ENCODE measurements around the gene CDC20B. TPM values are rescaled to one million over a fixed set of nuclear protein-coding genes. Genes with fewer than 3 reads are reported as not detected.

Gene CDC20B
- total and polyA plus RNA-seq, 10 donors: not detected

DNA sequence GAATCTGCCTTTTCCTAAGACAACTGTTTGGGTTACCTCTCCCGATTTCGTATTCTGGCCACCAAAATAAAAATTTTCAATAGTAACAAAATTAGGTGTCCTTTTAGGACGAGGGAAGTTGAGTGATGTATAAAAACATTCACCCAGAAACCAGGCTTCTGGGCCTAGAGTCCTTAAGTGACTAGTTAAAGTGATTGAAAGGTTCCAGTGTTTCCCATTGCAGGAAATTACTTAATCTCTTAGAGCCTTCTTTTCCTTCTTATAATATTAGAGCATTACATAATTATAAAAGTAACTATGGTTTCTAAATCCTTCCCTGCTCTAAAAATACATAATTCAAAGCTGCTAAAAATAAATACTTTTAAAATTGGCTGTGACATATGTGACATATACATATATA lies 46.8 kb upstream of the CDC20B start:
- H3K9me3 ChIP-seq: no peaks in the 10 kb centered on the region
- H3K27ac ChIP-seq: no peak overlapping the region
- H3K36me3 ChIP-seq: no peaks in the 10 kb centered on the region
- intact Hi-C loops (cut with DNase I; ENCODE audit: low total_unique reads): loop anchor here (10.0 kb wide), 1 partner anchor 45 kb away; the partner anchor contains the start of gene CDC20B
- peaks cover 25 to 82% (median 60%) of the 10 kb centered on the region in 7 donors for H3K27me3 ChIP-seq (replicated peaks in 1 of 7)
- DNase-seq: no peak
- WGBS, 5 donors: 80 to 92% (median 85%) methylated on average over 3 of the region's 3 CpGs
- peaks cover 6 to 38% (median 27%) of the 10 kb centered on the region in 6 donors for H3K4me1 ChIP-seq
- H3K4me3 ChIP-seq: no peak overlapping the region
- TF ChIP-seq POLR2AphosphoS5 (IDR thresholded peaks at IDR 0.05) (no peak), POLR2A (IDR thresholded peaks at IDR 0.05) (no peak)
- TF ChIP-seq, protein P1, sequence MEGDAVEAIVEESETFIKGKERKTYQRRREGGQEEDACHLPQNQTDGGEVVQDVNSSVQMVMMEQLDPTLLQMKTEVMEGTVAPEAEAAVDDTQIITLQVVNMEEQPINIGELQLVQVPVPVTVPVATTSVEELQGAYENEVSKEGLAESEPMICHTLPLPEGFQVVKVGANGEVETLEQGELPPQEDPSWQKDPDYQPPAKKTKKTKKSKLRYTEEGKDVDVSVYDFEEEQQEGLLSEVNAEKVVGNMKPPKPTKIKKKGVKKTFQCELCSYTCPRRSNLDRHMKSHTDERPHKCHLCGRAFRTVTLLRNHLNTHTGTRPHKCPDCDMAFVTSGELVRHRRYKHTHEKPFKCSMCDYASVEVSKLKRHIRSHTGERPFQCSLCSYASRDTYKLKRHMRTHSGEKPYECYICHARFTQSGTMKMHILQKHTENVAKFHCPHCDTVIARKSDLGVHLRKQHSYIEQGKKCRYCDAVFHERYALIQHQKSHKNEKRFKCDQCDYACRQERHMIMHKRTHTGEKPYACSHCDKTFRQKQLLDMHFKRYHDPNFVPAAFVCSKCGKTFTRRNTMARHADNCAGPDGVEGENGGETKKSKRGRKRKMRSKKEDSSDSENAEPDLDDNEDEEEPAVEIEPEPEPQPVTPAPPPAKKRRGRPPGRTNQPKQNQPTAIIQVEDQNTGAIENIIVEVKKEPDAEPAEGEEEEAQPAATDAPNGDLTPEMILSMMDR (IDR thresholded peaks at IDR 0.05 in 8 of 11, conservative IDR thresholded peaks at IDR 0.05 in 3 of 11): no peak

DNA sequence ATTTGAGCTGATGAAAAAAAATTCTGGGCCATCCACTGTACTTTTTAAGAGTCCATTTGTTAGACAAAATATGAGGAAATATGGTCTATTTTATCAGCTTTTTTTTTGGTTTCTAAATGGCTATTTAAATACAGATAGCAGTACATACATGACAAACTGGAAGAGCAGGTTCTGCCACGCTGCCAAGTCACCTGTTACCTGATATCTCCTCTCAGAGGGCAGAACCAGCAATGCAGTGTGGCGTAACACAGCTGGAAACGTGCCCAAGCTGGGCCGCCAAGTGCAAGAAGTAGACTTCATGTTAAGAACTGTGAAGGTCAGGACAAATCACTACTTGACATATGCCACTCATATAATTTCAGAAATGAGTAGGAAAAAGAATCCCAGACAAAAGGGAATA lies 46.0 kb upstream of the CDC20B start:
- intact Hi-C loops (cut with DNase I; ENCODE audit: low total_unique reads): no loop called here
- no peaks in the 10 kb centered on the region for H3K36me3 ChIP-seq
- no peak for DNase-seq
- no peak overlapping the region for H3K27ac ChIP-seq
- WGBS, 5 donors: 51 to 78% (median 59%) methylated on average over 4 of the region's 4 CpGs
- no peak for TF ChIP-seq POLR2AphosphoS5 (IDR thresholded peaks at IDR 0.05)
- TF ChIP-seq, protein P1 (IDR thresholded peaks at IDR 0.05 in 8 of 11, conservative IDR thresholded peaks at IDR 0.05 in 3 of 11): no peak
- no peak for TF ChIP-seq POLR2A (IDR thresholded peaks at IDR 0.05)
- H3K27me3 ChIP-seq (replicated peaks in 1 of 7): peaks cover 25 to 74% (median 52%) of the 10 kb centered on the region in 7 donors
- no peaks in the 10 kb centered on the region for H3K9me3 ChIP-seq
- no peak overlapping the region for H3K4me3 ChIP-seq
- peaks cover 6 to 38% (median 27%) of the 10 kb centered on the region in 6 donors for H3K4me1 ChIP-seq

DNA sequence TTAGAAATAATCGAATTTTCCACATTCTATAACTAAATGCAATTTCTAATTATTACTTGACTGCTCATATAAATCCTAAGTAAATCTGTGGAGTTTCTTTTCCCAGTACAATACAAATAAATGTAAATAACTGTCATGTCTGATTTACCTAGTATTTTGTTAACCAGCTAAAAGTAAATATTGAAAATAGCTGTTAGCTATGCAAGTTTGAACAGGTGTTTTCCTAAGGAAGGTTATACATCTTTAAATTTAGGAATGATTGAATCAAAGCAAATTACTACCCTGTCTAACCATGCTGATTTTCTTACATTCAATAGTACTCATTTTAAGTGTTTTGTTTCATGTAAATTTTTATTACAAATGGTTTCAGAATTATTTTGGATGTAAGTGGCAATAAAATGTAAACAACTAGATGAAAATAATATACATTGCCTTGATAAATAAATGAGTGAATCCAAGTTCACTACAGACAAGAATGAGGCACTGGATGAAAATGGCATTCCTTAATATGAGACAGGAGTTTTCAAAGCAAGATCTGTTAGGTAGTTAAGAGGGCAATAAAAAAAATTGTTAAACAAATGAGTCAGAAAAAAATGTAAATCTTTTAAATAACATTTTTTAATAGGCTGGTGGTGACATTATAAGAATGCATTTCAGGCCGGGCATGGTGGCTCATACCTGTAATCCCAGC lies 38.4 kb upstream of the CDC20B start:
- Histone ChIP-seq H3K4me1 (no peaks in the 10 kb centered on the region), H3K9me3 (no peaks in the 10 kb centered on the region), H3K36me3 (no peaks in the 10 kb centered on the region), H3K27me3 (replicated peaks in 1 of 7) (peaks cover 0 to 11% (median 0%) of the 10 kb centered on the region in 7 donors), H3K4me3 (no peak overlapping the region), H3K27ac (no peak overlapping the region)
- TF ChIP-seq, protein P1 (IDR thresholded peaks at IDR 0.05 in 8 of 11, conservative IDR thresholded peaks at IDR 0.05 in 3 of 11): no peak
- TF ChIP-seq POLR2AphosphoS5 (IDR thresholded peaks at IDR 0.05) (no peak), POLR2A (IDR thresholded peaks at IDR 0.05) (no peak)
- intact Hi-C loops (cut with DNase I; ENCODE audit: low total_unique reads): no loop called here
- DNase-seq: no peak
- WGBS, 5 donors: 72 to 91% (median 82%) methylated on average over 2 of the region's 2 CpGs

DNA sequence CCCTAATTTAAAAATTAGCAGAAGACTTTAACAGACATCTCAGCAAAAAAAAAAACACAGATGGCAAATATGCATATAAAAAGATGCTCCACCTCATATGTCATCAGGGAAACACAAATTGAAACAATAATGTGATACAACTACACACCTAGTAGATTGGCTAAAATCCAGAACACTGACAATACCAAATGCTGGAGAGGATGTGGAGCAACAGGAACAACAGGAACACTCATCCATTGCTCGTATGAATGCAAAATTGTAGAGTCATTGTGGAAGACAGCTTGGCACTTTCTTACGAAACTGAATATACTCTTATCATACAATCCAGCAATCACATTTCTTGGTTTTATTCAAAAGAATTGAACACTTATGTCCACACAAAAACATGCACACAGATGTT lies 32.0 kb upstream of the CDC20B start:
- intact Hi-C loops (cut with DNase I; ENCODE audit: low total_unique reads): no loop called here

More for the DNA sequence above, 32.0 kb upstream of the CDC20B start:
- H3K36me3 ChIP-seq: no peaks in the 10 kb centered on the region
- 29 to 58% (median 42%) methylated on average over 2 of the region's 2 CpGs for WGBS, 5 donors
- no peak for DNase-seq
- no peak overlapping the region for H3K27ac ChIP-seq
- H3K27me3 ChIP-seq (replicated peaks in 1 of 7): peaks cover 0 to 38% (median 0%) of the 10 kb centered on the region in 7 donors
- no peaks in the 10 kb centered on the region for H3K4me1 ChIP-seq
- TF ChIP-seq, protein P1 (IDR thresholded peaks at IDR 0.05 in 8 of 11, conservative IDR thresholded peaks at IDR 0.05 in 3 of 11): no peak
- TF ChIP-seq POLR2AphosphoS5 (IDR thresholded peaks at IDR 0.05) (no peak), POLR2A (IDR thresholded peaks at IDR 0.05) (no peak)
- H3K9me3 ChIP-seq: no peaks in the 10 kb centered on the region
- no peak overlapping the region for H3K4me3 ChIP-seq

Data from spleen (tissue), 11 donors.